Caco-2 (cell line): ENCODE data around the gene AKR1C3. TPM values are rescaled to one million over a fixed set of nuclear protein-coding genes. Genes with fewer than 3 reads are reported as not detected.

Experiments
- BruUV-seq: library from RNA; stranded (reverse); fragments of 400-500 nt; replicated peaks from 2 replicates; lab custom pipeline; 2021; lab: Mats Ljungman, UMichigan
- CTCF ChIA-PET: fragments of 300-600 bp; sonication (Branson Sonifier 250); formaldehyde crosslinking; loops from one replicate; lab custom pipeline; 2022; ENCODE audit warnings: antibody characterized with exemption; lab: Charles Lee
- POLR2A ChIA-PET: fragments of 300-600 bp; sonication (Branson Sonifier 250); formaldehyde crosslinking; loops from one replicate; lab custom pipeline; 2022; ENCODE audit warnings: antibody characterized with exemption; lab: Charles Lee
- DNase-seq, 2 experiments: peaks; one replicate each; pipeline versions ENCODE4 v3.0.0 to v3.0.0-alpha.2; 2020 to 2022
- H3K27me3 ChIP-seq: replicated peaks from 2 replicates; pipeline ENCODE4 v1.6.0; 2011; ENCODE audit warnings: low read length; ENCODE audit not compliant: control insufficient read depth, insufficient read depth
- H3K36me3 ChIP-seq: 2 replicates; pipeline ENCODE4 v1.5.1; 2011; ENCODE audit warnings: low read length; ENCODE audit not compliant: control insufficient read depth, insufficient read depth
- H3K4me1 ChIP-seq: fragments of 250-450 bp; sonication (Bioruptor Pico); 2 replicates; pipeline ENCODE4 v1.5.1; 2020; ENCODE audit warnings: mild to moderate bottlenecking
- H3K4me3 ChIP-seq: 2 replicates; pipeline ENCODE4 v1.5.1; 2011; ENCODE audit warnings: low read depth, mild to moderate bottlenecking, control low read depth, low read length
- H3K9me3 ChIP-seq: fragments of 250-450 bp; sonication (Bioruptor Pico); 2 replicates; pipeline ENCODE4 v1.5.1; 2020; ENCODE audit warnings: mild to moderate bottlenecking, moderate library complexity
- H3K27ac Mint-ChIP-seq: one replicate; pipeline ENCODE4 v1.8.0; 2022; ENCODE audit warnings: mixed read lengths; ENCODE audit not compliant: unreplicated experiment
- H3K27me3 Mint-ChIP-seq: one replicate; pipeline ENCODE4 v1.8.0; 2022; ENCODE audit warnings: mixed read lengths; ENCODE audit not compliant: insufficient read depth, unreplicated experiment
- H3K36me3 Mint-ChIP-seq: one replicate; pipeline ENCODE4 v1.8.0; 2022; ENCODE audit warnings: mild to moderate bottlenecking, mixed read lengths; ENCODE audit not compliant: insufficient read depth, unreplicated experiment
- H3K4me1 Mint-ChIP-seq: one replicate; pipeline ENCODE4 v1.8.0; 2022; ENCODE audit warnings: low read depth, mixed read lengths; ENCODE audit not compliant: unreplicated experiment
- H3K4me3 Mint-ChIP-seq: one replicate; pipeline ENCODE4 v1.8.0; 2022; ENCODE audit warnings: mild to moderate bottlenecking, moderate library complexity, mixed read lengths; ENCODE audit not compliant: unreplicated experiment
- H3K9me3 Mint-ChIP-seq: one replicate; pipeline ENCODE4 v1.8.0; 2022; ENCODE audit warnings: mixed read lengths; ENCODE audit not compliant: unreplicated experiment
- intact Hi-C: fragments of 100-400 bp; cut with micrococcal nuclease; formaldehyde crosslinking; loops from one replicate; pipeline ENCODE4 v1.10.0; 2022; ENCODE audit not compliant: unreplicated experiment
- total RNA-seq: library from RNA; stranded (reverse); gene quantifications from 2 replicates; pipeline ENCODE4 v1.2.3, GENCODE V29; 2022
- TF ChIP-seq, protein P1 (sequence below), 2 experiments: fragments of 200-600 bp in 1 of 2; IDR thresholded peaks; 1 replicate in 1 of 2; 2 replicates in 1 of 2; pipeline versions ENCODE4 v1.5.1 to v1.8.0; 2011 to 2022; ENCODE audit warnings: antibody characterized with exemption in 1 of 2, control low read depth in 1 of 2, inconsistent platforms in 1 of 2, low read depth in 1 of 2, low read length in 1 of 2, mild to moderate bottlenecking in 1 of 2, moderate library complexity in 1 of 2; ENCODE audit not compliant: insufficient read depth in 1 of 2, severe bottlenecking in 1 of 2, unreplicated experiment in 1 of 2

The AKR1C3 gene
- total RNA-seq, 1 experiment from 2014 or later, result 115 TPM

DNA sequence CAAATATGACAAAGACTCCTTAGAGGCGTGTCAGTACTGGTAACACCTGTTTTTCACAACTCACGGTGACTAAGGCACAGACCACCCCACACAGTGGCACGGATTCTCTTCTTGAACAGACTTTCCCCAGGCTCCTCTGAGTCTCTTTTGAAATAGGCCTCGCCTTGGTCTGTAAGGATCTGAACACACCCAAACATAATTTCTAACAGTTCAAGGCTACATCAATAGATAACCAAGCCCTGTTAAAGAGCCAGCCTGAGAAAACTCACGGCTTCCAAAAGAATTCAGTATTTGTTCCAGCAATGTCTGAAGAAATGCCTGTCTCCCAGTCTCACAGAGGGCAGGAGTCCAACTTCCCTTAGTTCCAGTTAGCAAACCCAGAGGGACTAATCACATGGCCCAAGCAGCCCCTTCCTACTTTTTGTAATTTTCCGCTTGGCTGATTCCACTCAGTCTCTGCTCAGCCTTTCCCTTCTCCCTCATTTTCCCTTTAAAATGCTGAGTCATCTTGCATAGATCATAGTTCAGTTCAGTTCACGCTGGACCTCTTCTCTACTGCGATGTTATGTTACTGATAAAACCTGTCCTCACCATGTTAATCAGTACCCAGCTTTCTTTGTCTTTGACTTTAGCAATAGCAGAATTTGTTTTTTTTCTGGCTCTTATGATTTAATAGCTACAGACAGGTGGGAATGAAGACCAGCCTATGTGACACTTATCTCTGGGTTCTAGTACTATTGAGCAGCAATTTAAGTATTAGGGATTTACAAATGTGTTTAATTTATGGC lies 22.6 kb upstream of the AKR1C3 start:
- BruUV-seq, result no TSS peak

DNA sequence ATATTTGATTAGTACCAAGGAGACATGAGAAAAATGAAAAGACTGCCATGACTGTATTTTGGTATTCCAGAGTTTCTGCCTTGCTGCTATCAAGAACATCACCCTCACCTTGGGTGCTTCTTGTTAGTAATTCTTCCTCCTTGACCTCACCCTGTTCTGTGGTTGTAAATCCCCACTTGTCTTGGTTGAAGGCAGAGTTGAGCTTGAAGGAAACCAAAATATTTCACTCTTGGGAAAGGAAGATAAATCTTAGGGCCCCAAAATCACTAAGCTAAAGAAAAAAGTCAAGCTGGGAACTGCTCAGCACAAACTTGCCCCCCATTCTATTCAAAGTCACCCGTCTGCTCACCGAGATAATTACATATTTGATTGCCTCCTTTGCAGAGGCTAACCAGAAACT lies 20.6 kb upstream of the AKR1C3 start:
- H3K36me3 ChIP-seq, result no peaks in the 10 kb centered on the region
- no peaks in the 10 kb centered on the region for H3K27me3 ChIP-seq
- no peaks in the 10 kb centered on the region for H3K27me3 Mint-ChIP-seq
- CTCF ChIA-PET, result no interaction called here
- intact Hi-C loops, result loop anchor here (5.0 kb wide), 1 partner anchor 36 kb away; no protein-coding TSS in a partner anchor
- peaks cover 54% of the 10 kb centered on the region for H3K4me1 ChIP-seq
- peaks cover 48% of the 10 kb centered on the region for H3K4me1 Mint-ChIP-seq
- no peak overlapping the region for H3K4me3 Mint-ChIP-seq
- TF ChIP-seq, protein P1, sequence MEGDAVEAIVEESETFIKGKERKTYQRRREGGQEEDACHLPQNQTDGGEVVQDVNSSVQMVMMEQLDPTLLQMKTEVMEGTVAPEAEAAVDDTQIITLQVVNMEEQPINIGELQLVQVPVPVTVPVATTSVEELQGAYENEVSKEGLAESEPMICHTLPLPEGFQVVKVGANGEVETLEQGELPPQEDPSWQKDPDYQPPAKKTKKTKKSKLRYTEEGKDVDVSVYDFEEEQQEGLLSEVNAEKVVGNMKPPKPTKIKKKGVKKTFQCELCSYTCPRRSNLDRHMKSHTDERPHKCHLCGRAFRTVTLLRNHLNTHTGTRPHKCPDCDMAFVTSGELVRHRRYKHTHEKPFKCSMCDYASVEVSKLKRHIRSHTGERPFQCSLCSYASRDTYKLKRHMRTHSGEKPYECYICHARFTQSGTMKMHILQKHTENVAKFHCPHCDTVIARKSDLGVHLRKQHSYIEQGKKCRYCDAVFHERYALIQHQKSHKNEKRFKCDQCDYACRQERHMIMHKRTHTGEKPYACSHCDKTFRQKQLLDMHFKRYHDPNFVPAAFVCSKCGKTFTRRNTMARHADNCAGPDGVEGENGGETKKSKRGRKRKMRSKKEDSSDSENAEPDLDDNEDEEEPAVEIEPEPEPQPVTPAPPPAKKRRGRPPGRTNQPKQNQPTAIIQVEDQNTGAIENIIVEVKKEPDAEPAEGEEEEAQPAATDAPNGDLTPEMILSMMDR (IDR thresholded peaks at IDR 0.05; ENCODE audit: insufficient read depth in 1 of 2, low read depth in 1 of 2, low read length in 1 of 2, severe bottlenecking in 1 of 2, unreplicated experiment in 1 of 2), result no peak
- peak overlapping the region; percentile 80 for H3K27ac Mint-ChIP-seq
- peaks cover 23% of the 10 kb centered on the region for H3K36me3 Mint-ChIP-seq
- no peak for DNase-seq
- H3K4me3 ChIP-seq, result no peak overlapping the region
- BruUV-seq, result no TSS peak
- 0 out of 2 replicates have a peak, but pooled peaks cover 3% of the 10 kb centered on the region for H3K9me3 ChIP-seq
- H3K9me3 Mint-ChIP-seq, result peaks cover 34% of the 10 kb centered on the region
- POLR2A ChIA-PET, result no interaction called here

More for the DNA sequence above, 22.6 kb upstream of the AKR1C3 start:
- Histone ChIP-seq H3K4me3 (peak overlapping the region; percentile 2; the same call in 1 of the 2 replicates), H3K9me3 (0 out of 2 replicates have a peak, but pooled peaks cover 3% of the 10 kb centered on the region), H3K4me1 (peaks cover 64% of the 10 kb centered on the region), H3K36me3 (no peaks in the 10 kb centered on the region), H3K27me3 (no peaks in the 10 kb centered on the region)
- H3K9me3 Mint-ChIP-seq, result peaks cover 30% of the 10 kb centered on the region
- H3K27me3 Mint-ChIP-seq, result no peaks in the 10 kb centered on the region
- H3K36me3 Mint-ChIP-seq, result peaks cover 22% of the 10 kb centered on the region
- POLR2A ChIA-PET, result interaction anchor here (0.6 to 1.1 kb wide), 2 partner anchors 741 to 818 kb away, joined by 3 to 6 read pairs; partner anchors contain the start of genes ANKRD16, FBH1 and GDI2
- TF ChIP-seq, protein P1 (IDR thresholded peaks at IDR 0.05; ENCODE audit: insufficient read depth in 1 of 2, low read depth in 1 of 2, low read length in 1 of 2, severe bottlenecking in 1 of 2, unreplicated experiment in 1 of 2), result no peak
- H3K4me3 Mint-ChIP-seq, result peak overlapping the region; percentile 56
- intact Hi-C loops, result loop anchor here (1.0 to 5.0 kb wide), 7 partner anchors 23 to 245 kb away; partner anchors contain the start of genes AKR1C3 and AKR1E2
- DNase-seq, result peak; percentile 95 to 96
- H3K27ac Mint-ChIP-seq, result peak overlapping the region; percentile 85
- H3K4me1 Mint-ChIP-seq, result peaks cover 52% of the 10 kb centered on the region
- CTCF ChIA-PET, result interaction anchor here (0.6 to 1.1 kb wide), 6 partner anchors 18 to 257 kb away, joined by 3 to 4 read pairs (median 3); no protein-coding TSS in a partner anchor

- no TSS peak for BruUV-seq
- Mint-ChIP-seq H3K4me1 (peaks cover 56% of the 10 kb centered on the region), H3K36me3 (peaks cover 15% of the 10 kb centered on the region), H3K9me3 (peaks cover 44% of the 10 kb centered on the region), H3K27ac (no peak overlapping the region), H3K27me3 (no peaks in the 10 kb centered on the region), H3K4me3 (no peak overlapping the region)
- POLR2A ChIA-PET, result no interaction called here
- peaks cover 53% of the 10 kb centered on the region for H3K4me1 ChIP-seq
- H3K36me3 ChIP-seq, result no peaks in the 10 kb centered on the region
- intact Hi-C loops, result no loop called here
- no peak for DNase-seq
- CTCF ChIA-PET, result interaction anchor here (1.1 kb wide), 1 partner anchor 262 kb away, joined by 11 read pairs; no protein-coding TSS in a partner anchor
- no peaks in the 10 kb centered on the region for H3K27me3 ChIP-seq
- TF ChIP-seq, protein P1 (IDR thresholded peaks at IDR 0.05; ENCODE audit: insufficient read depth in 1 of 2, low read depth in 1 of 2, low read length in 1 of 2, severe bottlenecking in 1 of 2, unreplicated experiment in 1 of 2), result no peak
- 0 out of 2 replicates have a peak, but pooled peaks cover 3% of the 10 kb centered on the region for H3K9me3 ChIP-seq
- no peak overlapping the region for H3K4me3 ChIP-seq
Measured at GRCh38 chr10:5076615-5077014, 17.6 kb upstream of the AKR1C3 start.
